Peyer's patch (tissue), 4 donors: Measurements from ENCODE around the gene CHAT.

Experiments used
- CTCF ChIP-seq, 6 experiments: fragments of 450-650 bp in 4 of 6; fragments of 200-600 bp in 2 of 6; sonication (generic) in 1 of 6; IDR thresholded peaks; one replicate each; pipeline ENCODE4 v1.5.1; 2017 to 2019; ENCODE audit warnings: antibody characterized with exemption in 6 of 6, mild to moderate bottlenecking in 3 of 6, moderate library complexity in 1 of 6
- POLR2A ChIP-seq, 2 donors: fragments of 450-650 bp; IDR thresholded peaks; one replicate each; pipeline ENCODE4 v1.5.1; 2017; ENCODE audit warnings: antibody characterized with exemption in 2 of 2, mild to moderate bottlenecking in 2 of 2, moderate library complexity in 2 of 2

DNA sequence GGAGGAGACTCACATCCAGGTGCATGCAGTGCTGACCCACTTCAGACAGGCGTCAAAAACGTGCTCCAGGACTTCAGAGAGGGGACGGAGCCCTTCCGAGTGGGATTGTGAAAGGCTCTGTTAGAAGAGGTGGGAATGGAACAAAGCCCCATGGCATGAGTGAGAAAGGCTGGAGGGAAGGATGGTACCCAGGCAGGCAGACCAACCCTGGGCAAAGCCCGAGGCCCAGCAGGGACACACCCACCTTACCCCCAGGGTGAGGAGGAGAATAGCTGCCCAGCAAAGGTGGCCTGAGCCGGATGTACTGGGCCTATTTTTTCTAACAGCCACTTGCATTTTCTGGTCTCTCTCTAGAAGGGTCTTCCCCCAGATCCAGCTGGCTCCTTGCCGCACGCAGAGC lies 14.8 kb downstream of the CHAT start:
- no peak for TF ChIP-seq CTCF (IDR thresholded peaks at IDR 0.05)
- no peak for TF ChIP-seq POLR2A (IDR thresholded peaks at IDR 0.05)
